Hepatocyte (in vitro differentiated cells): ENCODE data around the gene ESD.

Experiments used
- CTCF ChIP-seq: fragments of 200-600 bp; sonication (generic); IDR thresholded peaks from 2 replicates; pipeline ENCODE4 v1.5.1; 2016; ENCODE audit warnings: antibody characterized with exemption, mild to moderate bottlenecking; ENCODE audit not compliant: poor library complexity
- EZH2phosphoT487 ChIP-seq: fragments of 200-600 bp; sonication (generic); IDR thresholded peaks from one replicate; pipeline ENCODE4 v1.6.1; 2018; ENCODE audit warnings: antibody characterized with exemption, mild to moderate bottlenecking, low read depth, moderate library complexity; ENCODE audit not compliant: unreplicated experiment, severe bottlenecking

- TF ChIP-seq CTCF (no peak), EZH2phosphoT487 (no peak)
Observed at GRCh38 chr13:46839399-46839798, 42.4 kb upstream of the ESD start.
